Vagina (tissue), 2 donors: ENCODE results near the gene COL5A1. TPM values are rescaled to one million over a fixed set of nuclear protein-coding genes. Genes with fewer than 3 reads are reported as not detected.

ENCODE experiments used
- DNase-seq, 2 donors: peaks; one replicate each; pipeline ENCODE4 v3.0.0-alpha.2; 2017; ENCODE audit errors: extremely low spot score in 2 of 2
- H3K27ac ChIP-seq: fragments of 200-600 bp; sonication (generic); one replicate; pipeline ENCODE4 v1.5.1; 2019
- H3K27me3 ChIP-seq: fragments of 200-600 bp; sonication (generic); one replicate; pipeline ENCODE4 v1.5.1; 2019
- H3K36me3 ChIP-seq, 2 donors: fragments of 200-600 bp; sonication (generic); one replicate each; pipeline ENCODE4 v1.5.1; 2017 to 2019
- H3K4me1 ChIP-seq: fragments of 200-600 bp; sonication (generic); one replicate; pipeline ENCODE4 v1.5.1; 2019
- H3K4me3 ChIP-seq, 2 donors: fragments of 200-600 bp; sonication (generic); 1 replicate in 1 of 2; 2 replicates in 1 of 2; pipeline ENCODE4 v1.5.1; 2016 to 2019
- H3K9me3 ChIP-seq: fragments of 200-600 bp; sonication (generic); one replicate; pipeline ENCODE4 v1.5.1; 2019
- POLR2A ChIP-seq, 2 donors: fragments of 450-650 bp; IDR thresholded peaks; one replicate each; pipeline ENCODE4 v1.6.1; 2017; ENCODE audit warnings: antibody characterized with exemption in 2 of 2, mild to moderate bottlenecking in 2 of 2, moderate library complexity in 2 of 2
- POLR2AphosphoS5 ChIP-seq, 2 donors: sonication (generic); formaldehyde crosslinking; IDR thresholded peaks; one replicate each; pipeline ENCODE4 v1.9.0; 2017; ENCODE audit warnings: antibody characterized with exemption in 2 of 2, mild to moderate bottlenecking in 2 of 2, low read depth in 1 of 2; ENCODE audit not compliant: insufficient read depth in 1 of 2
- intact Hi-C: fragments of 100-400 bp; cut with DNase I; formaldehyde crosslinking; loops from one replicate; pipeline ENCODE4 v1.15.1; 2023
- total RNA-seq: library from RNA; depleted of rRNA; stranded (reverse); fragments of >200 nt; gene quantifications from one replicate; pipeline ENCODE4 v1.2.3, GENCODE V29; 2016
- TF ChIP-seq, protein P1 (sequence below), 3 experiments: fragments of 450-650 bp in 2 of 3; fragments of 200-600 bp in 1 of 3; sonication (generic) in 1 of 3; IDR thresholded peaks; one replicate each; pipeline ENCODE4 v1.5.1; 2017 to 2019; ENCODE audit warnings: antibody characterized with exemption in 3 of 3, mild to moderate bottlenecking in 2 of 3, moderate library complexity in 2 of 3

Gene COL5A1
- total RNA-seq, 1 donor from 2014 or later, result 36.6 TPM

DNA sequence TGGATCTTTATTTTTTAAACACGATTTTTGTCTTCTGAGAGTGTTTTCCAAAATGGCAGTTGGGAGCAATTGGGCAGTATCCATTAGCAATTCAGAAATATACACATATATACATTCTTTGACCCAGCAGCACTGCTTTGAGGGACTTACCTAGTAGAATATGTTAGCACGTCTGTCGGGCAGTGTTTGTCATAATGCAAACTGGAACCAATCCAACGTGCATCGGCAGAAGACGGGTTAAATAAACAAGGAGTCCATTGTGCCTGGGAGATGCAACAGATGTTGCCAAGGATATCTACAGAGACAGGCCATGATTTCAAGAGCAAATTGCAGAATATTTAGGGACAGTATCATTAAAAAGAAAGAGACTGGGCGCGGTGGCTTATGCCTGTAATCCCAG is 107.0 kb downstream of the COL5A1 start:
- H3K4me1 ChIP-seq, result no peaks in the 10 kb centered on the region
- H3K9me3 ChIP-seq, result no peaks in the 10 kb centered on the region
- intact Hi-C loops, result loop anchor here (5.0 kb wide), 1 partner anchor 1609 kb away; no protein-coding TSS in a partner anchor
- TF ChIP-seq, protein P1, sequence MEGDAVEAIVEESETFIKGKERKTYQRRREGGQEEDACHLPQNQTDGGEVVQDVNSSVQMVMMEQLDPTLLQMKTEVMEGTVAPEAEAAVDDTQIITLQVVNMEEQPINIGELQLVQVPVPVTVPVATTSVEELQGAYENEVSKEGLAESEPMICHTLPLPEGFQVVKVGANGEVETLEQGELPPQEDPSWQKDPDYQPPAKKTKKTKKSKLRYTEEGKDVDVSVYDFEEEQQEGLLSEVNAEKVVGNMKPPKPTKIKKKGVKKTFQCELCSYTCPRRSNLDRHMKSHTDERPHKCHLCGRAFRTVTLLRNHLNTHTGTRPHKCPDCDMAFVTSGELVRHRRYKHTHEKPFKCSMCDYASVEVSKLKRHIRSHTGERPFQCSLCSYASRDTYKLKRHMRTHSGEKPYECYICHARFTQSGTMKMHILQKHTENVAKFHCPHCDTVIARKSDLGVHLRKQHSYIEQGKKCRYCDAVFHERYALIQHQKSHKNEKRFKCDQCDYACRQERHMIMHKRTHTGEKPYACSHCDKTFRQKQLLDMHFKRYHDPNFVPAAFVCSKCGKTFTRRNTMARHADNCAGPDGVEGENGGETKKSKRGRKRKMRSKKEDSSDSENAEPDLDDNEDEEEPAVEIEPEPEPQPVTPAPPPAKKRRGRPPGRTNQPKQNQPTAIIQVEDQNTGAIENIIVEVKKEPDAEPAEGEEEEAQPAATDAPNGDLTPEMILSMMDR (IDR thresholded peaks at IDR 0.05), result no peak
- TF ChIP-seq POLR2A (IDR thresholded peaks at IDR 0.05) (no peak), POLR2AphosphoS5 (IDR thresholded peaks at IDR 0.05; ENCODE audit: insufficient read depth in 1 of 2, low read depth in 1 of 2) (no peak)
- H3K4me3 ChIP-seq, result no peak overlapping the region
- no peak overlapping the region for H3K27ac ChIP-seq
- peaks cover 0 to 40% of the 10 kb centered on the region in 2 donors for H3K36me3 ChIP-seq
- no peak for DNase-seq
- no peaks in the 10 kb centered on the region for H3K27me3 ChIP-seq

DNA sequence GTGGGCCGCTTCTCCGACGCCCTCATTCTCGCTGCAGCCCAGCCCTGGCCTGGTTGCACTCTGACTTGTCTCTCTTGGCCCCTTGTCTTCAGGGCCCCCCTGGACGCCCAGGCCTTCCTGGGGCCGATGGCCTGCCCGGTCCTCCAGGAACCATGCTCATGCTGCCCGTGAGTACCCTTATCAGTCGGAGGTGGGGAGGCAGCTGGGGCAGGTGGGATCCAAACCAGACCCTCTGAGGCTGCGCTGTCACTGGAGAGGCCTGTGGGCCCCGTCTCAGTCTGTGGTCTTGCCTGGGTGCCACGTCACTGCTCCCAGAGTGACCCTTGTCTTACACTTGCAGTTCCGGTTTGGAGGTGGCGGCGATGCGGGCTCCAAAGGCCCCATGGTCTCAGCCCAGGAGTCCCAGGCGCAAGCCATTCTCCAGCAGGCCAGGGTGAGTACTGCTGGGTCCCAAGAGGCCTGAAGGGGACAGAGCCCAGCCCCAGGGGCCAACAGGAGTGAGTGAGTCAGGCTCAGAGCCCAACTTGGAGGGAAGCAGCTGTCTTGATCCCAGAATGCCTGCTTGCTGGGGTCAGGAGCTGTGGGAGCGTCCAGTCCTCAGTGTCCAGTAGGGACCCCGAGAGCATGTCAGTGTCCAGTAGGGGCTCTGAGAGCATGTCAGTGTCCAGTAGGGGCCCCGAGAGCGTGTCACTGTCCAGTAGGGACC is 109.0 kb downstream of the COL5A1 start:
- H3K27ac ChIP-seq, result no peak overlapping the region
- DNase-seq, result no peak
- peaks cover 0 to 48% of the 10 kb centered on the region in 2 donors for H3K36me3 ChIP-seq
- no peaks in the 10 kb centered on the region for H3K4me1 ChIP-seq
- no peaks in the 10 kb centered on the region for H3K27me3 ChIP-seq
- no peak for TF ChIP-seq POLR2AphosphoS5 (IDR thresholded peaks at IDR 0.05; ENCODE audit: insufficient read depth in 1 of 2, low read depth in 1 of 2)
- TF ChIP-seq POLR2A (IDR thresholded peaks at IDR 0.05), result no peak
- TF ChIP-seq, protein P1 (IDR thresholded peaks at IDR 0.05), result no peak
- no peaks in the 10 kb centered on the region for H3K9me3 ChIP-seq
- intact Hi-C loops, result no loop called here
- no peak overlapping the region for H3K4me3 ChIP-seq

DNA sequence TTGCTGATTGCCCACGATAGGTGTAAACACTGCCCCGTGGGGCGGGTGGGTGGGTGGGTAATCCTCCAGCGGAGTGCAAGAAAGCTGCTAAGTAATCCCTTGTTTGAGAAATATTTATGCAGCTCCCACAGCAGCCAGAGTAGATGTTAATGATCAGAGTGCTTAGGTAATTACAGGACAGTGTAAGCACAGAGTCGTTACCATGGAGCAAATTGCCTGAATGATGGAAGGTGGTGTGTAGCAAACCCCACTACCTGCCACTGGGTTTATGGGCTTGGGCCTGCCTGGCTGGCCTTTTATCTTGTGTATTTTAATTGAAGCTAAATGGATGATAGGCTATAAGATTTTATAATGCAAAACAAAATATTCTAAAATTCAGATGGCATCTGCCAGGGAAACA is 110.0 kb downstream of the COL5A1 start:
- no peak for DNase-seq
- Histone ChIP-seq H3K27ac (no peak overlapping the region), H3K9me3 (no peaks in the 10 kb centered on the region), H3K36me3 (peaks cover 0 to 49% of the 10 kb centered on the region in 2 donors), H3K4me1 (no peaks in the 10 kb centered on the region), H3K4me3 (no peak overlapping the region), H3K27me3 (no peaks in the 10 kb centered on the region)
- intact Hi-C loops, result no loop called here
- TF ChIP-seq POLR2AphosphoS5 (IDR thresholded peaks at IDR 0.05; ENCODE audit: insufficient read depth in 1 of 2, low read depth in 1 of 2), result no peak
- TF ChIP-seq, protein P1 (IDR thresholded peaks at IDR 0.05), result no peak
- TF ChIP-seq POLR2A (IDR thresholded peaks at IDR 0.05), result no peak

DNA sequence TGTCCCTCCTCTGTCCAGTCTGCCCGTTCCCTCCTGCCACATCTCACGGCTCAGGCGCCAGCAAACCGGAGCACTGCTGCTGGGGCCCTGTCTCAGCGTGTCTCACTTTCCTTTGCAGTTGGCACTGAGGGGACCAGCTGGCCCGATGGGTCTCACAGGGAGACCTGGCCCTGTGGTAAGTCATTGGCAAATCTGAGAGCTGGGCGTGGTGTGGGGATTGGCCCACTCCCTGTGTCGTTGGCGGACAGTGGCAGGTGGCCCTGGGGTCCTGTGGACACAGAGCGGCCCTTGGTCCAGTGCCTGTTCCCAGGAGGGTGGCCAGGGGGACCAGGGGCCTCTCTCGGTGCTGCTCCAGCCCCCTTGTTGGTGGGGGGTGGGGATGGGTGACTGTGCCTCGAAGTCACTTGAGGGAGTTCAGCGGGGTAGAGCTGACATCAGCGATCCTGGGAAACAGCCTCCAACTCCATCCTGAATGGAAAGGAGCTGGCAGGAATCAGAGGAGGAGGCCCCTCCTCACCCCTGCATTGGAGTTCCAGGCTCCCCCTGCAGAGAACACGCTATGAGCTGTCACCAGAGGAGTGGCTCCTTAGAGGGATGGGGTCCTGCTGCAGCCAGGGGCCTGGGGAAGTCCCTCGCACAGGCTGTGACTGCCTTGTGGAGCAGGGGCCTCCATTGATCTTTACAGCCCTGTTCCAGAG is 111.0 kb downstream of the COL5A1 start:
- no peak for DNase-seq
- H3K4me3 ChIP-seq, result no peak overlapping the region
- H3K36me3 ChIP-seq, result peaks cover 0 to 44% of the 10 kb centered on the region in 2 donors
- no peaks in the 10 kb centered on the region for H3K4me1 ChIP-seq
- TF ChIP-seq, protein P1 (IDR thresholded peaks at IDR 0.05), result no peak
- TF ChIP-seq POLR2AphosphoS5 (IDR thresholded peaks at IDR 0.05; ENCODE audit: insufficient read depth in 1 of 2, low read depth in 1 of 2) (no peak), POLR2A (IDR thresholded peaks at IDR 0.05) (no peak)
- H3K9me3 ChIP-seq, result no peaks in the 10 kb centered on the region
- no peaks in the 10 kb centered on the region for H3K27me3 ChIP-seq
- H3K27ac ChIP-seq, result no peak overlapping the region
- intact Hi-C loops, result no loop called here

DNA sequence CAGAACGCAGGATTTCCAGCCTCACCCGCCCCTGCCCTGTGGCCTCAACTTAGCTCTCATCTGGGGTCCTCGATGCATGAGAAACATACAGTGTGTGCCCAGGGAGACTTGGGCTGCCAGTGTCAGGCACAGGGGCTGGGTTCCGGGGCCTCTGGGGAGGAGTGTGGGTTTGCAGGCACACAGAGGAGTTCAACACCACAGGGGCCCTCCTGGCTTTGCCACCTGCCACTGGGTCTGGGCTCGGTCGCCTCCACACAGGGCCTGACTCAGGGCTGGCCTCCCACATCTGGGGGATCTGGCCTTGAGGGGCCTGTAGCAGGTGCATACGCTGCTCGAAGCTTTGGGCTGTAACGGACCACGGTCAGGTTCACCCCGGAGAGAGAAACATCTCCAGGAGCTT is 111.6 kb downstream of the COL5A1 start:
- no peak for DNase-seq
- Histone ChIP-seq H3K4me1 (no peaks in the 10 kb centered on the region), H3K36me3 (peaks cover 0 to 40% of the 10 kb centered on the region in 2 donors), H3K4me3 (no peak overlapping the region), H3K27me3 (no peaks in the 10 kb centered on the region), H3K9me3 (no peaks in the 10 kb centered on the region), H3K27ac (no peak overlapping the region)
- intact Hi-C loops, result no loop called here
- TF ChIP-seq POLR2AphosphoS5 (IDR thresholded peaks at IDR 0.05; ENCODE audit: insufficient read depth in 1 of 2, low read depth in 1 of 2) (no peak), POLR2A (IDR thresholded peaks at IDR 0.05) (no peak)
- TF ChIP-seq, protein P1 (IDR thresholded peaks at IDR 0.05), result no peak
